Astrocyte of the cerebellum (primary cell): Measurements from ENCODE around the gene IL12A.

Experiments
- DNase-seq: peaks from one replicate; pipeline ENCODE4 v3.0.0-alpha.2; 2011; ENCODE audit warnings: low read depth
- H3K4me3 ChIP-seq: 2 replicates; pipeline ENCODE4 v1.5.1; 2011; ENCODE audit warnings: mild to moderate bottlenecking, low read depth, low read length, moderate library complexity
- in situ Hi-C: cut with HindIII; loops from 2 replicates; pipeline ENCODE4 v1.10.0; 2017; ENCODE audit warnings: low sequenced_read_pairs
- TF ChIP-seq, protein P1 (sequence below): IDR thresholded peaks from 2 replicates; pipeline ENCODE4 v1.5.1; 2012; ENCODE audit warnings: low read length, low read depth, moderate library complexity, mild to moderate bottlenecking; ENCODE audit errors: missing control alignments

Gene IL12A

DNA sequence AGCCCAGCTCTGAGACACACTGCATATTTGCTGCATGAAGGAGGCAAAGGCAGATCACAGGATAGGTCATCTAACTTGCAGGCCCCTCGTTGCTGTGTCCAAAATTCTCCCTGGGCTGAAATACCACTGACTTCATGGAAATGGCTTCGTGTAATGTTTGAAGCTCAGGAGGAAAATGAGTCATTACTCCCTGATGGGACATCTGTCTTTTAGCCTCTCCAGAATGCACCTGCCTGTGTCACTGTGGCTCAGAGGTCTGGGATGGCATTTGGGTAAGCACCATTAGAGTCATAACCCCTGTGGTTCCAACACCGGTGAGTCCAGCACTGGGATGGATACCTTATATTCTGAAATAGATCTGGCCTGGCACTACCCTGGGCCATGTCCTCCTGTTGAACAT lies 51.5 kb downstream of the IL12A start:
- in situ Hi-C loops: no loop called here
- H3K4me3 ChIP-seq: no peak overlapping the region
- no peak for DNase-seq
- TF ChIP-seq, protein P1, sequence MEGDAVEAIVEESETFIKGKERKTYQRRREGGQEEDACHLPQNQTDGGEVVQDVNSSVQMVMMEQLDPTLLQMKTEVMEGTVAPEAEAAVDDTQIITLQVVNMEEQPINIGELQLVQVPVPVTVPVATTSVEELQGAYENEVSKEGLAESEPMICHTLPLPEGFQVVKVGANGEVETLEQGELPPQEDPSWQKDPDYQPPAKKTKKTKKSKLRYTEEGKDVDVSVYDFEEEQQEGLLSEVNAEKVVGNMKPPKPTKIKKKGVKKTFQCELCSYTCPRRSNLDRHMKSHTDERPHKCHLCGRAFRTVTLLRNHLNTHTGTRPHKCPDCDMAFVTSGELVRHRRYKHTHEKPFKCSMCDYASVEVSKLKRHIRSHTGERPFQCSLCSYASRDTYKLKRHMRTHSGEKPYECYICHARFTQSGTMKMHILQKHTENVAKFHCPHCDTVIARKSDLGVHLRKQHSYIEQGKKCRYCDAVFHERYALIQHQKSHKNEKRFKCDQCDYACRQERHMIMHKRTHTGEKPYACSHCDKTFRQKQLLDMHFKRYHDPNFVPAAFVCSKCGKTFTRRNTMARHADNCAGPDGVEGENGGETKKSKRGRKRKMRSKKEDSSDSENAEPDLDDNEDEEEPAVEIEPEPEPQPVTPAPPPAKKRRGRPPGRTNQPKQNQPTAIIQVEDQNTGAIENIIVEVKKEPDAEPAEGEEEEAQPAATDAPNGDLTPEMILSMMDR: no peak

DNA sequence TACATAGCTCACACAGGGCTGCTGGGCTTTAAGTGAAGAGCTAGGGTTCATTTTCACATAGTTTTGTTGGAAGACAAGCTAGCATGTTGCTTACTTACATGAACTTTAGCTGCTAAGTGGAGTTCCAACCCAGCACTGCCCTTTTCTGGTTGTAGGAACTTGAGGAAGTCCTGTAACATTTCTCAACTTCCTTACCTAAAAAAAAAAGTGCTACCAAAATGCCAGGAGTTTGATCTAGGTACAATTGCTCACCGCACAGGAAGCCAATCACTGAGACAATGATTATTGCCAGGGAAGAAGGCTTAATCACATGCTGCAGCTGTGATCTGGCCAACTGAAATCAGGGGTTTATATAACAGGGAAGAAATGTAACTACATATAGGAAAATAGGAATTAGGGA lies 52.8 kb downstream of the IL12A start:
- in situ Hi-C loops: no loop called here
- TF ChIP-seq, protein P1: no peak
- no peak for DNase-seq
- H3K4me3 ChIP-seq: no peak overlapping the region

DNA sequence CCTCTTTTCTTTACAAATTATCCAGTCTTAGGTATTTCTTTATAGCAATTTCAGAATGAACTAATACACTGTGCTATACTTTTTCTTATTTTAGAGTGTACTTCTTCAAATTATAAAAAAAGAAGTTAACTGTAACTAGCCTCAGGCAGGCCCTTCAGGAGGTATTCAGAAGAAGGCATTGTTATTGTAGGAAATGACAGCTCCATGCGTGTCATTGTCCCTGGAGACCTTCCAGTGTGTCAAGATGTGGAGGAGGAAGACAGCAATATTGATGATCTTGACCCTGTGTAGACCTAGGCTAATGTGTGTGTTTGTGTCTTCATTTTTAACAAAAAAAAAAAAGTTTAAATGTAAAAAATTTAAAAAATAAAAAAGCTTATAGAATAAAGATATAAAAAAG lies 55.5 kb downstream of the IL12A start:
- no peak for DNase-seq
- H3K4me3 ChIP-seq: no peak overlapping the region
- in situ Hi-C loops: no loop called here
- TF ChIP-seq, protein P1: no peak
